Measurements from ENCODE around the gene RNF157. TPM values are rescaled to one million over a fixed set of nuclear protein-coding genes. Genes with fewer than 3 reads are reported as not detected.
A peak's percentile ranks its signal among the peaks of the same experiment; 100 is the strongest.

RNF157 gene
- total and polyA plus RNA-seq, 9 of the 15 experiments (the other 6 are each of a cell fraction or from before 2014, with no cell fraction given) = 8.1 to 31.7 (median 20.8) TPM

DNA sequence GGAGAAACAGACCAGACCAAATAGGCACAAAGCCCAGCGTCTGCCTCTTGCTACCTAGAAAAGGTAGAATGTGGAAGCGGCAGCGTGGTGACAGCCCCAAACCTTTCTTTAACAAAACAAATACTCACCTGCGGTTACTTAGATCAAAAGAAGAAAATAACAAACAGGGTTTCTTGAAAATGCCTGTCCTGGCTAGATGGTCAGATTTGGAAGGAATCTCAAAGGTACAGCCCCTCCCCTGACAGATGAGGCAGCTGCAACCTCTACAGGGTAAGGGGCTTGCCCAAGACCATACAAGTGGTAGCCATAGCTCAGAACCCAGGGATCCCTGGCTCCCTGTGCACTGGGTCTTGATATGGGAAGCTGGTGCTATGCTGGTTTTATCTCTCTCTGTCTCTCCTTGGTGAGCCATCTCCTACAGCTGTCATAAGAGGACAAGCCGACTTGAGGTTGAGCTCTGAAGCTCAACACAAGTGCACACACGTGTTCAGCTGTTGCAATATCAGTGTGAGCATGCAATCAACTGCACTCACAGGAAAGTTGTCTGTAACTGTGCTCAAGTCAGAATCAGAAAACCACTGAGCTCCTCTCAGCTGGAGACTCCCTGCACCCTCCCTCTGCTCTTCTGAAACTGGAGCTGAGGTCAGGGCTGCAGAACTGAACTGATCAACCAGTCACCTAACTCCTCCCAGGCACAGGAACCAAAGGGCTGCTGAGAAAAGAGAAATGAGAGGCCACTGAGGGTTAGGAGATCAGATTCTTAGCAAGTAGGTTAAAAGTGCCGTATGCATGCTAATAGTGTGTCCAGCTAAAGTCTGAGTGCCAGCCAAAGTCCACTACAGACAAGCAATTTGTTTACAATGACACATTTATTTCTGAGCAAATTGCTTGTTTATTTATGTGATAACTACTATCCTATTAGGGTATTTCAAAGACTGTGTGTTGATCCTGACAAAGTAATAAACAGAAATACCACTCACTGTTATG, 6.1 kb upstream of the RNF157 start (continued):
- TF ChIP-seq TAF15 (IDR thresholded peaks at IDR 0.05; ENCODE audit: low read depth, low read length) (no peak), MAFK (IDR thresholded peaks at IDR 0.05; ENCODE audit: low read length) (no peak), HDAC8 (tag; IDR thresholded peaks at IDR 0.05) (no peak), NFIX (CRISPR knock-in tag; IDR thresholded peaks at IDR 0.05; ENCODE audit: low read depth) (no peak), EGR1 (conservative IDR thresholded peaks at IDR 0.05) (no peak), ZNF232 (CRISPR knock-in tag; IDR thresholded peaks at IDR 0.05) (no peak), BRF1 (IDR thresholded peaks at IDR 0.05; ENCODE audit: borderline replicate concordance, extremely low read depth, insufficient read length) (no peak), SRSF3 (IDR thresholded peaks at IDR 0.05; ENCODE audit: insufficient read depth, low read length) (no peak), KDM4B (IDR thresholded peaks at IDR 0.05; ENCODE audit: borderline replicate concordance in 2 of 2, low read depth in 1 of 2) (no peak), BCL6 (CRISPR knock-in tag; IDR thresholded peaks at IDR 0.05) (no peak), KAT8 (IDR thresholded peaks at IDR 0.05; ENCODE audit: low read depth) (no peak), ZFPM2 (CRISPR knock-in tag; IDR thresholded peaks at IDR 0.05) (no peak), NCOA6 (IDR thresholded peaks at IDR 0.05) (no peak), PTTG1 (tag; IDR thresholded peaks at IDR 0.05; ENCODE audit: low read depth) (no peak), MXD1 (CRISPR knock-in tag; IDR thresholded peaks at IDR 0.05; ENCODE audit: borderline replicate concordance, poor library complexity, severe bottlenecking) (no peak), ZNF197 (CRISPR knock-in tag; IDR thresholded peaks at IDR 0.05; ENCODE audit: low read depth) (no peak), THAP7 (CRISPR knock-in tag; IDR thresholded peaks at IDR 0.05) (no peak)
- TF ChIP-seq, protein P1, sequence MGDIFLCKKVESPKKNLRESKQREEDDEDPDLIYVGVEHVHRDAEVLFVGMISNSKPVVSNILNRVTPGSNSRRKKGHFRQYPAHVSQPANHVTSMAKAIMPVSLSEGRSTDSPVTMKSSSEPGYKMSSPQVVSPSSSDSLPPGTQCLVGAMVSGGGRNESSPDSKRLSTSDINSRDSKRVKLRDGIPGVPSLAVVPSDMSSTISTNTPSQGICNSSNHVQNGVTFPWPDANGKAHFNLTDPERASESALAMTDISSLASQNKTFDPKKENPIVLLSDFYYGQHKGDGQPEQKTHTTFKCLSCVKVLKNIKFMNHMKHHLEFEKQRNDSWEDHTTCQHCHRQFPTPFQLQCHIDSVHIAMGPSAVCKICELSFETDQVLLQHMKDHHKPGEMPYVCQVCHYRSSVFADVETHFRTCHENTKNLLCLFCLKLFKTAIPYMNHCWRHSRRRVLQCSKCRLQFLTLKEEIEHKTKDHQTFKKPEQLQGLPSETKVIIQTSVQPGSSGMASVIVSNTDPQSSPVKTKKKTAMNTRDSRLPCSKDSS (IDR thresholded peaks at IDR 0.05; ENCODE audit: low read depth, partially characterized antibody) = no peak
- TF ChIP-seq, protein P2, sequence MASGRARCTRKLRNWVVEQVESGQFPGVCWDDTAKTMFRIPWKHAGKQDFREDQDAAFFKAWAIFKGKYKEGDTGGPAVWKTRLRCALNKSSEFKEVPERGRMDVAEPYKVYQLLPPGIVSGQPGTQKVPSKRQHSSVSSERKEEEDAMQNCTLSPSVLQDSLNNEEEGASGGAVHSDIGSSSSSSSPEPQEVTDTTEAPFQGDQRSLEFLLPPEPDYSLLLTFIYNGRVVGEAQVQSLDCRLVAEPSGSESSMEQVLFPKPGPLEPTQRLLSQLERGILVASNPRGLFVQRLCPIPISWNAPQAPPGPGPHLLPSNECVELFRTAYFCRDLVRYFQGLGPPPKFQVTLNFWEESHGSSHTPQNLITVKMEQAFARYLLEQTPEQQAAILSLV (tag; IDR thresholded peaks at IDR 0.05) = 0 out of 2 replicates have a peak, but pooled peaks have one; percentile 41
- TF ChIP-seq, protein P3, sequence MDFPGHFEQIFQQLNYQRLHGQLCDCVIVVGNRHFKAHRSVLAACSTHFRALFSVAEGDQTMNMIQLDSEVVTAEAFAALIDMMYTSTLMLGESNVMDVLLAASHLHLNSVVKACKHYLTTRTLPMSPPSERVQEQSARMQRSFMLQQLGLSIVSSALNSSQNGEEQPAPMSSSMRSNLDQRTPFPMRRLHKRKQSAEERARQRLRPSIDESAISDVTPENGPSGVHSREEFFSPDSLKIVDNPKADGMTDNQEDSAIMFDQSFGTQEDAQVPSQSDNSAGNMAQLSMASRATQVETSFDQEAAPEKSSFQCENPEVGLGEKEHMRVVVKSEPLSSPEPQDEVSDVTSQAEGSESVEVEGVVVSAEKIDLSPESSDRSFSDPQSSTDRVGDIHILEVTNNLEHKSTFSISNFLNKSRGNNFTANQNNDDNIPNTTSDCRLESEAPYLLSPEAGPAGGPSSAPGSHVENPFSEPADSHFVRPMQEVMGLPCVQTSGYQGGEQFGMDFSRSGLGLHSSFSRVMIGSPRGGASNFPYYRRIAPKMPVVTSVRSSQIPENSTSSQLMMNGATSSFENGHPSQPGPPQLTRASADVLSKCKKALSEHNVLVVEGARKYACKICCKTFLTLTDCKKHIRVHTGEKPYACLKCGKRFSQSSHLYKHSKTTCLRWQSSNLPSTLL (IDR thresholded peaks at IDR 0.05) = no peak
- TF ChIP-seq, protein P4, sequence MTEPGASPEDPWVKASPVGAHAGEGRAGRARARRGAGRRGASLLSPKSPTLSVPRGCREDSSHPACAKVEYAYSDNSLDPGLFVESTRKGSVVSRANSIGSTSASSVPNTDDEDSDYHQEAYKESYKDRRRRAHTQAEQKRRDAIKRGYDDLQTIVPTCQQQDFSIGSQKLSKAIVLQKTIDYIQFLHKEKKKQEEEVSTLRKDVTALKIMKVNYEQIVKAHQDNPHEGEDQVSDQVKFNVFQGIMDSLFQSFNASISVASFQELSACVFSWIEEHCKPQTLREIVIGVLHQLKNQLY (CRISPR knock-in tag; conservative IDR thresholded peaks at IDR 0.05) = no peak
